IPS-11a (cell line): ENCODE data around the gene NETO1.

Experiments
- H3K4me3 ChIP-seq: one replicate; pipeline ENCODE4 v1.5.1; 2013; ENCODE audit warnings: low read depth, low read length, control low read depth

NETO1 gene, protein sequence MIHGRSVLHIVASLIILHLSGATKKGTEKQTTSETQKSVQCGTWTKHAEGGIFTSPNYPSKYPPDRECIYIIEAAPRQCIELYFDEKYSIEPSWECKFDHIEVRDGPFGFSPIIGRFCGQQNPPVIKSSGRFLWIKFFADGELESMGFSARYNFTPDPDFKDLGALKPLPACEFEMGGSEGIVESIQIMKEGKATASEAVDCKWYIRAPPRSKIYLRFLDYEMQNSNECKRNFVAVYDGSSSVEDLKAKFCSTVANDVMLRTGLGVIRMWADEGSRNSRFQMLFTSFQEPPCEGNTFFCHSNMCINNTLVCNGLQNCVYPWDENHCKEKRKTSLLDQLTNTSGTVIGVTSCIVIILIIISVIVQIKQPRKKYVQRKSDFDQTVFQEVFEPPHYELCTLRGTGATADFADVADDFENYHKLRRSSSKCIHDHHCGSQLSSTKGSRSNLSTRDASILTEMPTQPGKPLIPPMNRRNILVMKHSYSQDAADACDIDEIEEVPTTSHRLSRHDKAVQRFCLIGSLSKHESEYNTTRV

GRCh38 chr18:72867746-72868584 lies at the start of gene NETO1:
NETO1 (minus strand) TSS chr18:72867987; CDS start chr18:72867291, 696 bp downstream.
- peak within 1 kb of the TSS; percentile 63 for H3K4me3 ChIP-seq

- no peak overlapping the region for H3K4me3 ChIP-seq
Observed at GRCh38 chr18:72910045-72910444, 42.3 kb upstream of the NETO1 start.

DNA sequence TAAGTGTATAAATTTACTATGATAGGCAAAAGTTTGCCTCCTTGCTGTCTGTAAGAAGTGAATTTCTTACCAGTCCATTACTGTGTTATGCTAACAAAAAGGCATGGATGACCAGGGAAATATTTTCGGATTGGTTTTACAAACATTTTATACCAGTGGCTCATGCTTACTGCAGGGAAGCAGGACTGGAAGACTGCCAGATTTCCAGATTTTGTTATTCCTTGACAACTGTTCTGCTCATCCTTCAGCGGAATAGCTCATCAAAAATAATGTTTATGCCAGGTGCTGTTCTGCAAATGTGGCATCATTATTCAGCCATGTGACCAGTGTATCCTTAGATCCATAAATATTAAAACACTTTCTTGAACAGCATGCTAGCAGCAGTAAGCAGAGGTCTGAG lies 40.4 kb upstream of the NETO1 start:
- no peak overlapping the region for H3K4me3 ChIP-seq

- no peak overlapping the region for H3K4me3 ChIP-seq
Observed at GRCh38 chr18:72903033-72903432, 35.2 kb upstream of the NETO1 start.

DNA sequence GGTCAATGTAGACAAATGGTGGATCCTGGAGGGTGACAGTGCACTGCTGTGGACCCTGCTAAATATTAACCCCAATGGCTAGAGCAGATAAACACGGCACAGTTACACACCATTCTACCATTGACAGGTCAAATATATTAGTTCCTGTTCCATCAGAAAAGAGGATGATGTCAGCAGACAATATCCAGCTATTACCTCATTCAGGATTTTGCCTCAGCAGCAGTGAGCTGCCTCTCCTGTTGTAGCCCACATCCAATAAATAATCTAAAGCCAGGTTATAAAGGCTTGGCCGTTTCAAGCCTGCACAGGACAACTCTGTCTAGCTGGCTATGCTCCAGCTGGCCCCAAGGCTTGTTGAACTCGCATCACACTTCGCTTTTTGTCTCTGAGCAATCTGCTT lies 31.6 kb upstream of the NETO1 start:
- H3K4me3 ChIP-seq, result no peak overlapping the region

DNA sequence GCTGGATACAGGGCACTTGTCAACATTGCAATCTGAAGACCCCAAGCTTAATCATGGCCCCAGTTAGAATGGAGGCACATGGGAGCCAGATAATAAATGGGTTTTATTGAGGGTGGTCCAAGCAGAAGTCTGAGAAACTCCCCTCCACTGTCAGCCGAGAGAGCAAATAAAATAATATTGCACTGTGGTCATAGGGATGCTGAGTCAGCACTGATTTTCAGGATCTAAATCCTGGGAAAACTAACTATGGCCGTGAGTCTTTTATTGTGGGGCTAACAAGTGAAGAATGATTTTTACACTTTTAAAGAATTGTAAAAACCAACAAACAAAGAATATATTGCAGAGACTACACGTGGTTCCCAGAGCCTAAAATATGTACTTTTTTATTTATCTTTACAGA lies 31.1 kb upstream of the NETO1 start:
- H3K4me3 ChIP-seq, result no peak overlapping the region

DNA sequence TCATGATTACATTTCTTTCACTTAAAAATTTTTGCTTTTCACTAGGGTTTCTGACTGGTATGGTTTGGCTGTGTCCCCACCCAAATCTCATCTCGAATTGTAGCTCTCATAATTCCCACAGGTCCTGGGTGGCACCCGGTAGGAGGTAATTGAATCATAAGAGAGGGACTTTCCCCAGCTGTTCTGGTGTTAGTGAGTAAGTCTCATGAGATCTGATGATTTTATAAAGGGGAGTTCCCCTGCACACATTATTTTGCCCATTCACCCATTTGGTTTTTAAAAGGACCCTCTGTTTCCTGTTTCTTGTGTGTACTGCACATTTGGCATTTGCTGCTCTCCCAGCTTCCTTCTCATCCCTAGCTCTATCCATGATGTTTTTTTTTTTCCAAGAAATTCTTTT lies 27.8 kb upstream of the NETO1 start:
- no peak overlapping the region for H3K4me3 ChIP-seq

GRCh38 chr18:72878561-72878960 lies 10.8 kb upstream of the NETO1 start:
- H3K4me3 ChIP-seq, result no peak overlapping the region

GRCh38 chr18:72878143-72878542 lies 10.4 kb upstream of the NETO1 start:
- no peak overlapping the region for H3K4me3 ChIP-seq

GRCh38 chr18:72871091-72871490 lies 3.3 kb upstream of the NETO1 start:
- no peak overlapping the region for H3K4me3 ChIP-seq

GRCh38 chr18:72869226-72870185 lies 1.7 kb upstream of the NETO1 start:
- peak overlapping the region; percentile 63 for H3K4me3 ChIP-seq

DNA sequence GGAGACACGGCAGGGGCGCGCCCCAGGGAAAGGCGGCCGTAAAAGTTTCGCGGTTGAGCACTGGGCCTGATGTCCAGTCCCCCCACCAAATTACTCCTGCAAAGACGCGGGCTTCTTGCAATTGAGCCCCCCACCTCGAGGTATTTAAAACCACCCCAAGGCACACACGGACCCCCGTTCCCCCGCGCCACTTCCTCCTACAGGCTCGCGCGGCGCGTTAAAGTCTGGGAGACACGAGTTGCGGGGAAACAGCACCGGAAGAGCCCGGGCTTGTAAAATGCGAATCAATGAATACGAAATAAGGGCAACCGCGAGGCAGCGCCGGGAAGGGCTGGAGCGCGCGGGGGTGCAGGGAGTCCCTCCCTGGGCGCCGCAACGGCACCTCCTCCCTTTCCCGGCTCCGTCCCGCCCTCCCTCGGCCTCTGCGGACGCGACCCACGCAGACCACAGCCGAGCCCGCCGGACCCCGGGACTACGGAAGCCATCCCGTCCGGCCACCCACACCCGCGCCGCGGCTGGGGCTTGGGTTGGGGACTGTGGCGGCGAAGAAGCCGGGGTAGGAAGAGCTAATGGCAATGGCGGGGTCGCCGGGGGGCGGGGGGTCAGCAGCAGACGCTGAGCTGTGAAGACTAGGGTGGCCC lies 918 bp upstream of the NETO1 start:
- peak overlapping the region; percentile 63 for H3K4me3 ChIP-seq

DNA sequence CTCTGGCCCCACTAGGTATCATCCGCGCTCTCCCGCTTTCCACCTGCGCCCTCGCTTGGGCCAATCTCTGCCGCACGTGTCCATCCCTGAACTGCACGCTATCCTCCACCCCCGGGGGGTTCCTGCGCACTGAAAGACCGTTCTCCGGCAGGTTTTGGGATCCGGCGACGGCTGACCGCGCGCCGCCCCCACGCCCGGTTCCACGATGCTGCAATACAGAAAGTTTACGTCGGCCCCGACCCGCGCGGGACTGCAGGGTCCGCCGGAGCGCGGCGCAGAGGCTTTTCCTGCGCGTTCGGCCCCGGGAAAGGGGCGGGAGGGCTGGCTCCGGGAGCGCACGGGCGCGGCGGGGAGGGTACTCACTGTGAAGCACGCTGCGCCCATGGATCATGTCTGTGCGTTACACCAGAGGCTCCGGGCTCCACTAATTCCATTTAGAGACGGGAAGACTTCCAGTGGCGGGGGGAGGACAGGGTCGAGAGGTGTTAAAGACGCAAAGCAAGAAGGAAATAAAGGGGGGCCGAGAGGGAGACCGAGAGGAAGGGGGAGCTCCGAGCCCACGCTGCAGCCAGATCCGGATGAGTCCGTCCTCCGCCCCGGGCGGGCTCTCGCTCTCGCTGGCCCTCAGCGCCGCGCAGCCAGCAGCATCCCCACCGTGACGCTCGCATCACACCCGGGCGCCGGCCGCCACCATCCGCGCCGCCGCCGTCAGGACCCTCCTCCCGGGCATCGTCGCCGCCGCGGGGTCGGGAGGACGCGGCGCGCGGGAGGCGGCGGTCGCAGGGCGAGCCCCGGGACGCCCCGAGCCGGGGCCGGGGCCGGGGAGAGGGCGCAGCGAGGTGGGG lies 664 bp downstream of the NETO1 start:
- peak overlapping the region; percentile 60 for H3K4me3 ChIP-seq

DNA sequence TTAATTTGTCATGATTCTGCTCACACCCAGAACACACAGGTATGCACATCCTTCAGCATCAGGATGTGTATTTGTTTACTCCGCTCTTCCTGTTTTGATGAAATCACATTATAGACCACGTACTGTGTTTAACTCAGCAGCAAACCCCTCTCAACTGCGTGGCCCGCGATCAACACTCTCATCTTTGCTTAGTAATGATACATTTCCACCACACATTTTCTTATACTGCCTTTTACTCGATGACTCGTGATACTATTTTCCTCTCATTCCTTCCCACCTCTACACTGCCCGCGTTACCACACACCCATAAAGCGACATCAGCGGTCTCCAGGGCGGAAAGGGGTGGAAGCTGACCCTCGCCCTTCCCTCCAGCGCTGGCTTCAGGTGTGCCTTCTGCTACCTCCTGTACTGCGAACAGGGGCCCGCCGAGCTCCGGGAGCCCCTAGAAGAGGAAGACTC lies 1.3 kb downstream of the NETO1 start:
- H3K4me3 ChIP-seq, result peak overlapping the region; percentile 60

- H3K4me3 ChIP-seq, result no peak overlapping the region
Observed at GRCh38 chr18:72863754-72864153, 4.0 kb downstream of the NETO1 start.

- H3K4me3 ChIP-seq, result no peak overlapping the region
Observed at GRCh38 chr18:72859088-72859487, 8.7 kb downstream of the NETO1 start.

DNA sequence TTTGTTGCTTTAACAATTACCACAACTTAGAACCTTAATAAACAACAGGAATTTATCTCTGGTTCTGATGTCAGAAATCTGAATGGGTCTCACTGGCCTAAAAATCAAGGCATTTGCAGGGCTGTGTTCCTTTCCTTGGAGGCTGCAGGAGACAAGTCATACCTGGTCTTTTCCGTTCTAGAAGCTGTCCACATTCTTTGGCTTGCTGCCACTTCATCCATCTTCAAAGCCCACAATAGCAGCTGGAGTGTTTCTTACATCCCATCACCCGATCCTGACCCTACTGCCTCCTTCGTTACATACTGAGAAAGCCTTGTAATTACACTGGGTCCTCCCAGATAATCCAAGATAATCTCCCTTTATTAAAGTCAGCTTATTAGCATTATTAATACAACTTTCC lies 18.1 kb downstream of the NETO1 start:
- H3K4me3 ChIP-seq, result no peak overlapping the region

DNA sequence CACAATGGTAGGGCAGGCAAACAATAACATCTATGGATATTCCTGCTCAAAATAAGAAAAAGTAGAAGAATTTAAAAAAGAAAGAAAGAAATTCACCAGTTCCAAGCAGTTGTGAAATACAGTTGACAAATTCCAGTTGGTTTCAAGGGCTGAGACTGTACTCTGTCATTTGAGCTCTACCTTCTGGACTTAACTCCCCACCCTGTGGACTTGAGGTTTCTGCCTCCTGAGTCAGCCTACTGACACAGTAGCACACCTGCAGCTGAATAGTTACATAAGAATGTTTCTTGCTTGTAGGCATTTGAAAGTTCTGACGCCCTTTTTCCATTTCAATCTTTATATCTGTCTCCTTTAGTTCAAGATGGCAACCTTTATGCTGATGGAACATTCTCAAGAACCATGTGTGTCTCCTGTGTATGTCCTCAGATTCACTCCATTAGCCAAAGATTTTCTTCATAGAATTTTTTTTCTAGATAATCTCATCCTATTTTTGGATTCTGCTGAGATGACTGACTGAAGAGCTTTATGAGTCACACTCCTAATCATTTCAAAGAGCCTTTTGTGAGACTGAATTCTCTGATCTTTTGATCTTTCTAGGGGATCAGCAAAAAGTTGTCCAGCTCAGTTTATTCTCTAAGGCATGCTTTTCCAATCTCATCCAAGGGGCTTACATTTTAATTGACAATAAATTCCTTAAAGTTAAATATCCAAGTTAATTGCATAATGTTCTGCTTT lies 19.1 kb downstream of the NETO1 start:
- no peak overlapping the region for H3K4me3 ChIP-seq

DNA sequence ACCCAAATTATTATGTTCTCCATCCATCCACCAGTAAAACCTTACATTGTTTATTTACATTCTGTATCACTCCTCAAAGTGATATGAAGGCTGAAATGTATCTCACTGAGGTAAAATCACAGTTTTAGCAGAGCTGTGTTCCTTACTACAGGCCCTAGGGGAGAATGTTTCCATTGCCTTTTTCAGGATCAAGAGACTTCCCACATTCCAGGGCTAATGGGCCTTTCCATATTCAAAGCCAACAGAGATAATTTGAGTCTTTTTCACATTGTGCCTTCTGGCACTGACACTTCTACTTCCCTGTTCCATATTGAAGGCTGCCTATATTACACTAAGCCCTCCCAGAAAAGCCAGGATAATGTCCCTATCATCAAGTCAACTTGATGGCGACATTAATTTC lies 20.0 kb downstream of the NETO1 start:
- H3K4me3 ChIP-seq, result no peak overlapping the region
